GM23248 (cell line): ENCODE measurements around the gene YJEFN3. TPM values are rescaled to one million over a fixed set of nuclear protein-coding genes. Genes with fewer than 3 reads are reported as not detected.

Experiments
- DNase-seq: peaks from one replicate; pipeline ENCODE4 v3.0.0-alpha.2; 2015
- H2AFZ ChIP-seq: fragments of 200-600 bp; sonication (generic); 2 replicates; pipeline ENCODE4 v1.6.1; 2016; ENCODE audit warnings: antibody characterized with exemption
- H3F3A ChIP-seq: fragments of 200-600 bp; sonication (generic); 2 replicates; pipeline ENCODE4 v1.6.1; 2016; ENCODE audit warnings: mild to moderate bottlenecking, antibody characterized with exemption, mixed run types; ENCODE audit not compliant: insufficient read depth
- H3K27ac ChIP-seq: fragments of 200-600 bp; sonication (generic); 2 replicates; pipeline ENCODE4 v1.5.1; 2016; ENCODE audit warnings: mild to moderate bottlenecking
- H3K27me3 ChIP-seq: fragments of 200-600 bp; sonication (generic); replicated peaks from 2 replicates; pipeline ENCODE4 v1.6.1; 2016; ENCODE audit warnings: mild to moderate bottlenecking; ENCODE audit not compliant: insufficient read depth
- H3K36me3 ChIP-seq: fragments of 200-600 bp; sonication (generic); 2 replicates; pipeline ENCODE4 v1.6.1; 2016; ENCODE audit warnings: low read depth, mild to moderate bottlenecking
- H3K4me1 ChIP-seq: fragments of 200-600 bp; sonication (generic); 2 replicates; pipeline ENCODE4 v1.6.1; 2016; ENCODE audit warnings: mild to moderate bottlenecking; ENCODE audit not compliant: insufficient read depth
- H3K4me2 ChIP-seq: fragments of 200-600 bp; sonication (generic); one replicate; pipeline ENCODE4 v1.6.1; 2016; ENCODE audit warnings: mild to moderate bottlenecking; ENCODE audit not compliant: unreplicated experiment
- H3K4me3 ChIP-seq: fragments of 200-600 bp; sonication (generic); 2 replicates; pipeline ENCODE4 v1.5.1; 2016; ENCODE audit warnings: mild to moderate bottlenecking
- H3K79me2 ChIP-seq: fragments of 200-600 bp; sonication (generic); 2 replicates; pipeline ENCODE4 v1.6.1; 2016; ENCODE audit warnings: mild to moderate bottlenecking; ENCODE audit not compliant: insufficient read depth
- H3K9ac ChIP-seq: fragments of 200-600 bp; sonication (generic); 2 replicates; pipeline ENCODE4 v1.6.1; 2016; ENCODE audit warnings: mild to moderate bottlenecking
- H3K9me2 ChIP-seq: fragments of 200-600 bp; sonication (generic); 2 replicates; pipeline ENCODE4 v1.6.1; 2016; ENCODE audit warnings: mixed run types, mild to moderate bottlenecking, moderate library complexity; ENCODE audit not compliant: insufficient read depth
- H3K9me3 ChIP-seq: fragments of 200-600 bp; sonication (generic); one replicate; pipeline ENCODE4 v1.6.1; 2017; ENCODE audit warnings: low read depth
- H4K20me1 ChIP-seq: fragments of 200-600 bp; sonication (generic); 2 replicates; pipeline ENCODE4 v1.6.0; 2016; ENCODE audit not compliant: insufficient read depth
- EZH2 ChIP-seq: fragments of 200-600 bp; sonication (generic); IDR thresholded peaks from 2 replicates; pipeline ENCODE4 v1.6.1; 2018; ENCODE audit warnings: antibody characterized with exemption, mild to moderate bottlenecking; ENCODE audit not compliant: insufficient read depth, poor library complexity, severe bottlenecking
- EZH2phosphoT487 ChIP-seq: fragments of 200-600 bp; sonication (generic); IDR thresholded peaks from 2 replicates; pipeline ENCODE4 v1.6.1; 2018; ENCODE audit warnings: antibody characterized with exemption, moderate library complexity, mild to moderate bottlenecking, low read depth; ENCODE audit not compliant: insufficient read depth
- WGBS, 2 experiments: methylation state at CpG; one replicate each; pipeline ENCODE4 v1.1.6; 2015 to 2017; ENCODE audit warnings: low lambda C conversion rate in 2 of 2, low coverage in 1 of 2; ENCODE audit errors: missing lambda C conversion rate in 2 of 2; 5-methylcytosine and 5-hydroxymethylcytosine counted together
- in situ Hi-C: fragments of 300-500 bp; cut with MboI; formaldehyde crosslinking; loops from 2 replicates; pipeline ENCODE4 v1.15.0; 2020
- polyA plus RNA-seq: library from polyadenylated mRNA; unstranded; fragments of >200 nt; fragmentation: Nextera tagmentation; extraction: Ambion mirVana; gene quantifications from 2 replicates; pipeline ENCODE4 v1.2.1, GENCODE V29; 2016
- total RNA-seq: library from RNA; depleted of rRNA; stranded (reverse); fragments of >200 nt; shearing (Covaris generic); gene quantifications from 2 replicates; pipeline ENCODE4 v1.2.3, GENCODE V29; 2014

YJEFN3 gene
- total and polyA plus RNA-seq, 2 experiments from 2014 or later: 2.4 TPM; not detected in 1

GRCh38 chr19:19500975-19501644 is 27.6 kb upstream of the YJEFN3 start:
- H4K20me1 ChIP-seq: no peaks in the 10 kb centered on the region
- H3K27me3 ChIP-seq: no peaks in the 10 kb centered on the region
- H3F3A ChIP-seq: no peaks in the 10 kb centered on the region
- no peaks in the 10 kb centered on the region for H3K4me1 ChIP-seq
- H3K9me2 ChIP-seq: no peaks in the 10 kb centered on the region
- TF ChIP-seq EZH2phosphoT487 (no peak), EZH2 (no peak)
- H3K27ac ChIP-seq: no peak overlapping the region
- H2AFZ ChIP-seq: no peak overlapping the region
- H3K9ac ChIP-seq: no peak overlapping the region
- H3K79me2 ChIP-seq: peaks cover 18% of the 10 kb centered on the region
- H3K4me2 ChIP-seq: no peak overlapping the region
- 95 to 96% methylated on average over 28 to 34 of the region's 34 CpGs for WGBS, 2 experiments
- H3K36me3 ChIP-seq: no peaks in the 10 kb centered on the region; the same call in 1 of the 2 replicates
- DNase-seq: no peak
- H3K9me3 ChIP-seq: no peaks in the 10 kb centered on the region
- no peak overlapping the region for H3K4me3 ChIP-seq
- in situ Hi-C loops: no loop called here

GRCh38 chr19:19501798-19502197 is 26.9 kb upstream of the YJEFN3 start:
- H3K9me3 ChIP-seq: no peaks in the 10 kb centered on the region
- H3K9me2 ChIP-seq: no peaks in the 10 kb centered on the region
- WGBS, 2 experiments: 89 to 91% methylated on average over 20 to 26 of the region's 26 CpGs
- H3K36me3 ChIP-seq: peaks cover 6% of the 10 kb centered on the region; the same call in 1 of the 2 replicates
- no peak overlapping the region for H3K27ac ChIP-seq
- H2AFZ ChIP-seq: no peak overlapping the region
- in situ Hi-C loops: no loop called here
- H3K4me3 ChIP-seq: no peak overlapping the region
- peaks cover 12% of the 10 kb centered on the region for H3K79me2 ChIP-seq
- TF ChIP-seq EZH2 (no peak), EZH2phosphoT487 (no peak)
- H3K27me3 ChIP-seq: no peaks in the 10 kb centered on the region
- H3K9ac ChIP-seq: no peak overlapping the region
- H4K20me1 ChIP-seq: no peaks in the 10 kb centered on the region
- H3F3A ChIP-seq: no peaks in the 10 kb centered on the region
- no peak overlapping the region for H3K4me2 ChIP-seq
- H3K4me1 ChIP-seq: no peaks in the 10 kb centered on the region
- no peak for DNase-seq

- no peaks in the 10 kb centered on the region for H3K9me3 ChIP-seq
- H3K36me3 ChIP-seq: peaks cover 8% of the 10 kb centered on the region; the same call in 1 of the 2 replicates
- no peak overlapping the region for H3K4me2 ChIP-seq
- TF ChIP-seq EZH2 (no peak), EZH2phosphoT487 (no peak)
- in situ Hi-C loops: no loop called here
- no peaks in the 10 kb centered on the region for H3K4me1 ChIP-seq
- H3F3A ChIP-seq: no peaks in the 10 kb centered on the region
- DNase-seq: no peak
- WGBS, 2 experiments: 95 to 100% methylated on average over 19 of the region's 19 CpGs
- no peaks in the 10 kb centered on the region for H4K20me1 ChIP-seq
- no peak overlapping the region for H3K27ac ChIP-seq
- H3K27me3 ChIP-seq: no peaks in the 10 kb centered on the region
- H3K4me3 ChIP-seq: no peak overlapping the region
- H2AFZ ChIP-seq: no peak overlapping the region
- H3K9me2 ChIP-seq: no peaks in the 10 kb centered on the region
- H3K79me2 ChIP-seq: peaks cover 7% of the 10 kb centered on the region; the same call in 1 of the 2 replicates
- no peak overlapping the region for H3K9ac ChIP-seq
Measured at GRCh38 chr19:19502281-19502680, 26.4 kb upstream of the YJEFN3 start.

GRCh38 chr19:19502808-19503602 is 25.7 kb upstream of the YJEFN3 start:
- no peak for DNase-seq
- 87 to 88% methylated on average over 17 to 18 of the region's 18 CpGs for WGBS, 2 experiments
- in situ Hi-C loops: no loop called here
- Histone ChIP-seq H4K20me1 (no peaks in the 10 kb centered on the region), H3K27ac (no peak overlapping the region), H3K79me2 (no peaks in the 10 kb centered on the region; the same call in 1 of the 2 replicates), H3F3A (no peaks in the 10 kb centered on the region), H3K36me3 (peaks cover 8% of the 10 kb centered on the region; the same call in 1 of the 2 replicates), H3K9me2 (no peaks in the 10 kb centered on the region), H3K4me2 (no peak overlapping the region), H3K4me1 (no peaks in the 10 kb centered on the region), H3K4me3 (no peak overlapping the region), H2AFZ (no peak overlapping the region), H3K27me3 (no peaks in the 10 kb centered on the region), H3K9ac (no peak overlapping the region), H3K9me3 (no peaks in the 10 kb centered on the region)
- TF ChIP-seq EZH2: no peak
- TF ChIP-seq EZH2phosphoT487: no peak
